K562 (cell line): ENCODE data around the gene POLR3K. TPM values are rescaled to one million over a fixed set of nuclear protein-coding genes. Genes with fewer than 3 reads are reported as not detected.

ENCODE experiments used
- BHLHE40 ChIP-seq: IDR thresholded peaks from 2 replicates; pipeline ENCODE4 v1.6.1; 2011; ENCODE audit warnings: low read length, improper control_type of control experiment
- CBX3 ChIP-seq, 2 experiments: IDR thresholded peaks; 1 replicate in 1 of 2; 2 replicates in 1 of 2; pipeline ENCODE4 v1.6.1; 2012; ENCODE audit warnings: inconsistent platforms in 2 of 2, low read length in 2 of 2, borderline replicate concordance in 1 of 2, control low read depth in 1 of 2
- CEBPG ChIP-seq, 3 experiments: fragments of 200-800 bp in 1 of 3; sonication (Bioruptor generic) in 1 of 3; sonication (generic) in 1 of 3; formaldehyde crosslinking in 1 of 3; IDR thresholded peaks in 2 of 3; conservative IDR thresholded peaks in 1 of 3; 2 replicates each; pipeline versions ENCODE4 v1.6.1 to v1.8.0; 2016 to 2022; ENCODE audit warnings: missing compliant biosample characterization in 2 of 3, missing genetic modification characterization in 2 of 3, mild to moderate bottlenecking in 1 of 3, missing genetic modification reagents in 1 of 3
- DMBX1 ChIP-seq: fragments of 250-450 bp; sonication (Bioruptor Pico); IDR thresholded peaks from 2 replicates; pipeline ENCODE4 v1.8.0; 2022; ENCODE audit warnings: inconsistent platforms, mild to moderate bottlenecking, moderate library complexity, borderline replicate concordance
- EGR1 ChIP-seq: fragments of 450-650 bp; conservative IDR thresholded peaks from 2 replicates; pipeline ENCODE4 v1.6.1; 2017; ENCODE audit warnings: mild to moderate bottlenecking
- ETV5 ChIP-seq: sonication (generic); formaldehyde crosslinking; IDR thresholded peaks from 2 replicates; pipeline ENCODE4 v1.4.0; 2020; ENCODE audit warnings: low read depth, mild to moderate bottlenecking, missing genetic modification reagents
- FOXP4 ChIP-seq: sonication (generic); formaldehyde crosslinking; IDR thresholded peaks from 2 replicates; pipeline ENCODE4 v1.8.0; 2022; ENCODE audit warnings: mild to moderate bottlenecking, missing genetic modification reagents, borderline replicate concordance
- GTF2E2 ChIP-seq: fragments of 200-800 bp; sonication (Bioruptor generic); IDR thresholded peaks from 2 replicates; pipeline ENCODE4 v1.6.1; 2016; ENCODE audit warnings: missing genetic modification characterization, missing compliant biosample characterization
- HSF4 ChIP-seq: fragments of 250-450 bp; sonication (Bioruptor Pico); IDR thresholded peaks from 2 replicates; pipeline ENCODE4 v2.1.2; 2022; ENCODE audit warnings: mild to moderate bottlenecking, moderate library complexity, borderline replicate concordance
- MYNN ChIP-seq, 2 experiments: sonication (generic); formaldehyde crosslinking in 1 of 2; IDR thresholded peaks; 2 replicates each; pipeline versions ENCODE4 v1.5.0 to v1.6.1; 2016 to 2020; ENCODE audit warnings: antibody characterized with exemption in 1 of 2, missing genetic modification reagents in 1 of 2
- NFRKB ChIP-seq: fragments of 450-650 bp; IDR thresholded peaks from 2 replicates; pipeline ENCODE4 v1.6.1; 2016; ENCODE audit warnings: low read depth
- OTX1 ChIP-seq: fragments of 450-650 bp; formaldehyde crosslinking; IDR thresholded peaks from 2 replicates; pipeline ENCODE4 v1.4.0; 2022; ENCODE audit warnings: mild to moderate bottlenecking
- SLC30A9 ChIP-seq: fragments of 250-450 bp; sonication (Bioruptor Pico); IDR thresholded peaks from 2 replicates; pipeline ENCODE4 v1.8.0; 2022; ENCODE audit warnings: mild to moderate bottlenecking, moderate library complexity
- SMARCE1 ChIP-seq: fragments of 450-650 bp; IDR thresholded peaks from 2 replicates; pipeline ENCODE4 v1.7.1; 2016; ENCODE audit warnings: mild to moderate bottlenecking
- STAT5B ChIP-seq: fragments of 250-450 bp; sonication (Bioruptor Pico); IDR thresholded peaks from 2 replicates; pipeline ENCODE4 v1.8.0; 2021; ENCODE audit warnings: mild to moderate bottlenecking, inconsistent platforms
- TAF1 ChIP-seq: IDR thresholded peaks from 2 replicates; pipeline ENCODE4 v1.6.1; 2011; ENCODE audit warnings: mild to moderate bottlenecking, low read length, moderate library complexity; ENCODE audit not compliant: insufficient read depth, control insufficient read depth, severe bottlenecking; ENCODE audit errors: extremely low read depth
- YY1 ChIP-seq, 3 experiments: IDR thresholded peaks; 2 replicates each; pipeline ENCODE4 v1.6.1; 2011; ENCODE audit warnings: low read length in 2 of 3, mild to moderate bottlenecking in 2 of 3, moderate library complexity in 2 of 3, borderline replicate concordance in 1 of 3, control low read depth in 1 of 3, low read depth in 1 of 3; ENCODE audit not compliant: insufficient read depth in 3 of 3, insufficient replicate concordance in 2 of 3, control insufficient read depth in 1 of 3, insufficient read length in 1 of 3; ENCODE audit errors: extremely low read depth in 1 of 3
- ZFP1 ChIP-seq: fragments of 450-650 bp; formaldehyde crosslinking; IDR thresholded peaks from 2 replicates; pipeline ENCODE4 v1.4.0; 2020; ENCODE audit warnings: mild to moderate bottlenecking, mixed read lengths
- ZNF165 ChIP-seq: fragments of 250-450 bp; sonication (Bioruptor Pico); IDR thresholded peaks from 2 replicates; pipeline ENCODE4 v1.4.0; 2020; ENCODE audit warnings: borderline replicate concordance
- ZNF197 ChIP-seq: fragments of 200-800 bp; sonication (Bioruptor generic); IDR thresholded peaks from 2 replicates; pipeline ENCODE4 v1.6.1; 2016; ENCODE audit warnings: low read depth, missing genetic modification characterization, missing compliant biosample characterization
- ZNF3 ChIP-seq: fragments of 250-450 bp; sonication (Bioruptor Pico); IDR thresholded peaks from 2 replicates; pipeline ENCODE4 v1.5.0; 2021; ENCODE audit warnings: mild to moderate bottlenecking, moderate library complexity
- ZNF445 ChIP-seq: fragments of 250-450 bp; sonication (Bioruptor Pico); IDR thresholded peaks from 2 replicates; pipeline ENCODE4 v1.4.0; 2020; ENCODE audit warnings: low read depth, mild to moderate bottlenecking, moderate library complexity
- polyA plus RNA-seq, 8 experiments: library from polyadenylated mRNA; depleted of rRNA in 4 of 8; stranded (reverse) in 5 of 8; unstranded in 3 of 8; fragments of >200 nt; fragmentation: Nextera tagmentation in 2 of 8; fragmentation: Illumina TruSeq in 1 of 8; extraction: Ambion mirVana in 2 of 8; extraction: Trizol in 1 of 8; gene quantifications; 2 replicates each; pipeline versions ENCODE4 v1.2.1 to v1.2.3, GENCODE V29; 2011 to 2014; ENCODE audit warnings: inconsistent platforms in 1 of 8, missing spikeins in 1 of 8
- total RNA-seq, 7 experiments: library from RNA; depleted of rRNA in 6 of 7; stranded (reverse); fragments of >200 nt in 6 of 7; fragmentation: Illumina TruSeq in 2 of 7; extraction: Trizol in 2 of 7; gene quantifications; 2 replicates each; pipeline versions ENCODE4 v1.2.1 to v1.2.3, GENCODE V29; 2011 to 2021; ENCODE audit warnings: low replicate concordance in 1 of 7
- TF ChIP-seq, protein P1 (sequence below): fragments of 450-650 bp; IDR thresholded peaks from 2 replicates; pipeline ENCODE4 v1.6.1; 2017; ENCODE audit warnings: antibody characterized with exemption

The POLR3K gene
- total and polyA plus RNA-seq, 9 of the 15 experiments (the other 6 are each of a cell fraction or from before 2014, with no cell fraction given) = 42.1 to 315 (median 86.7) TPM

DNA sequence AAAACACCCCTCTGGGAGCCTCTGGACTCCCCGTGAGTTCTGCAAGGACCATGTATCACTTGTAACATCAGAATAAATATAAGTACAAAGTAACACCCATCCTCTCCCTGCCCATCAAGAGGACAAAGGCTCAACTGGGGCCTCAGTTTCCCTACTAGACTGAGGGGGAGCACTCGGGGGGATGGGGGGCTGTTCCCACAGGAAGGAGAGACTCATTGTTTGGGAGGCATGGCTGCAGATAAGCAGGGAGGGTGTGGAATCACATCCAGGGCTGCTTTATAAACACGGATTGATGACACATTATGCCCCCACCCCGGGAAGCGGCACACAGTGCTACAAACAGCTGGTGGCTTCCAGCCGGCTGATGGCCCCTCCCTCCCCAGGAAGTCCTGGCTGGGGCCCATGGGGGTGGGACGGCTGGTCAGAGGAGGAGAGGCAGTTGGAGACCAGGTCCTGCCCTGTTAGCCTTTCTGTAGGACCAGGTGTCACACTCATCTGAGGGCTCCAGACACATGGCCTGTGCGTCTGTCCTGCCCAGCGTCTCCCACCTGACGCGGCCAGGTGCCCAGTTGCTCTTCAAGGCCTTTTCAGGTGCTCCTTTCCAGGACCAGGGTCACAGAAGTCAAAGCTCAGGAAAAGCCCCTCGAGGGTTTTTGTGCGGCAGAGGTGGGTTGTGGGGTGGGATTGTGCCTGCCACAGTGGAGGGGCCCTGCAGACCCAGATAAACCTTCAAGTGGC lies 23.3 kb upstream of the POLR3K start (continued):
- TF ChIP-seq, protein P1, sequence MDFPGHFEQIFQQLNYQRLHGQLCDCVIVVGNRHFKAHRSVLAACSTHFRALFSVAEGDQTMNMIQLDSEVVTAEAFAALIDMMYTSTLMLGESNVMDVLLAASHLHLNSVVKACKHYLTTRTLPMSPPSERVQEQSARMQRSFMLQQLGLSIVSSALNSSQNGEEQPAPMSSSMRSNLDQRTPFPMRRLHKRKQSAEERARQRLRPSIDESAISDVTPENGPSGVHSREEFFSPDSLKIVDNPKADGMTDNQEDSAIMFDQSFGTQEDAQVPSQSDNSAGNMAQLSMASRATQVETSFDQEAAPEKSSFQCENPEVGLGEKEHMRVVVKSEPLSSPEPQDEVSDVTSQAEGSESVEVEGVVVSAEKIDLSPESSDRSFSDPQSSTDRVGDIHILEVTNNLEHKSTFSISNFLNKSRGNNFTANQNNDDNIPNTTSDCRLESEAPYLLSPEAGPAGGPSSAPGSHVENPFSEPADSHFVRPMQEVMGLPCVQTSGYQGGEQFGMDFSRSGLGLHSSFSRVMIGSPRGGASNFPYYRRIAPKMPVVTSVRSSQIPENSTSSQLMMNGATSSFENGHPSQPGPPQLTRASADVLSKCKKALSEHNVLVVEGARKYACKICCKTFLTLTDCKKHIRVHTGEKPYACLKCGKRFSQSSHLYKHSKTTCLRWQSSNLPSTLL = no peak
- TF ChIP-seq YY1 (IDR thresholded peaks at IDR 0.05; ENCODE audit: borderline replicate concordance in 1 of 3, control insufficient read depth in 1 of 3, extremely low read depth in 1 of 3, insufficient read depth in 3 of 3, insufficient read length in 1 of 3, insufficient replicate concordance in 2 of 3, low read depth in 1 of 3, low read length in 2 of 3) = peak in 1 of 3 experiments; percentile 14
- 0 out of 2 replicates have a peak, but pooled peaks have one; percentile 18 for TF ChIP-seq ETV5 (CRISPR knock-in tag)
- TF ChIP-seq NFRKB = 0 out of 2 replicates have a peak, but pooled peaks have one; percentile 22
- TF ChIP-seq HSF4 (CRISPR knock-in tag) = no peak
- 0 out of 2 replicates have a peak, but pooled peaks have one; percentile 33 for TF ChIP-seq BHLHE40
- no peak for TF ChIP-seq ZNF445
- no peak for TF ChIP-seq STAT5B
- no peak for TF ChIP-seq ZNF165 (CRISPR knock-in tag)
- TF ChIP-seq GTF2E2 (tag) = 0 out of 2 replicates have a peak, but pooled peaks have one; percentile 42
- 0 out of 2 replicates have a peak, but pooled peaks have one; percentile 28 for TF ChIP-seq SMARCE1
- TF ChIP-seq FOXP4 (CRISPR knock-in tag) = 0 out of 2 replicates have a peak, but pooled peaks have one; percentile 14
- TF ChIP-seq EGR1 = peak; percentile 10; the same call in 1 of the 2 replicates
- 0 out of 2 replicates have a peak, but pooled peaks have one; percentile 52 for TF ChIP-seq ZNF197 (CRISPR knock-in tag)
- no peak for TF ChIP-seq ZFP1 (CRISPR knock-in tag)
- no peak for TF ChIP-seq CEBPG (CRISPR knock-in tag; IDR thresholded peaks at IDR 0.05)
- TF ChIP-seq CEBPG (tag; conservative IDR thresholded peaks at IDR 0.05 in 1 of 2, IDR thresholded peaks at IDR 0.05 in 1 of 2) = peak; percentile 66 to 86; a peak in 1 of 4 replicates
- peak; percentile 54; the same call in 1 of the 2 replicates for TF ChIP-seq MYNN (IDR thresholded peaks at IDR 0.05)
- TF ChIP-seq MYNN (CRISPR knock-in tag; IDR thresholded peaks at IDR 0.05) = no peak
- no peak for TF ChIP-seq OTX1 (CRISPR knock-in tag)
- TF ChIP-seq DMBX1 (CRISPR knock-in tag) = no peak
- TF ChIP-seq SLC30A9 (CRISPR knock-in tag) = no peak
- TF ChIP-seq CBX3 (IDR thresholded peaks at IDR 0.05; ENCODE audit: borderline replicate concordance in 1 of 2, low read length in 2 of 2) = no peak
- peak; percentile 21 for TF ChIP-seq TAF1
- TF ChIP-seq ZNF3 = no peak
